ENCODE data around the gene NMNAT1. TPM values are rescaled to one million over a fixed set of nuclear protein-coding genes. Genes with fewer than 3 reads are reported as not detected.

Gene NMNAT1
- total and polyA plus RNA-seq, 2 donors from 2014 or later: 12.3 to 17.5 TPM

- DNase-seq: peak in 1 of 5 donors; percentile 10
- intact Hi-C loops (cut with DNase I): no loop called here
- no peak for FAIRE-seq
- Histone ChIP-seq H3K36me3 (ENCODE audit: control insufficient read depth in 2 of 3, insufficient read depth in 3 of 3, low read length in 3 of 3) (no peaks in the 10 kb centered on the region), H3K9me3 (ENCODE audit: control insufficient read depth in 2 of 3, insufficient read depth in 1 of 3, low read length in 3 of 3) (no peaks in the 10 kb centered on the region), H3K27ac (ENCODE audit: low read depth in 2 of 2, low read length in 2 of 2) (no peak overlapping the region), H3K9ac (ENCODE audit: low read length in 3 of 3) (no peak overlapping the region), H3K4me3 (ENCODE audit: low read length in 3 of 3) (no peak overlapping the region), H3K27me3 (ENCODE audit: control insufficient read depth, insufficient read depth, low read length) (no peaks in the 10 kb centered on the region), H3K4me1 (ENCODE audit: control insufficient read depth in 2 of 3, insufficient read depth in 2 of 3, low read depth in 1 of 3, low read length in 3 of 3) (peaks cover 0 to 19% (median 13%) of the 10 kb centered on the region in 3 donors)
- no peak for TF ChIP-seq CTCF (IDR thresholded peaks at IDR 0.05; ENCODE audit: borderline replicate concordance, extremely low read depth, insufficient read depth)
Observed at GRCh38 chr1:9906466-9906865, 36.8 kb upstream of the NMNAT1 start.

- Histone ChIP-seq H3K9me3 (ENCODE audit: control insufficient read depth in 2 of 3, insufficient read depth in 1 of 3, low read length in 3 of 3) (no peaks in the 10 kb centered on the region), H3K27me3 (ENCODE audit: control insufficient read depth, insufficient read depth, low read length) (no peaks in the 10 kb centered on the region), H3K27ac (ENCODE audit: low read depth in 2 of 2, low read length in 2 of 2) (no peak overlapping the region), H3K36me3 (ENCODE audit: control insufficient read depth in 2 of 3, insufficient read depth in 3 of 3, low read length in 3 of 3) (no peaks in the 10 kb centered on the region), H3K9ac (ENCODE audit: low read length in 3 of 3) (no peak overlapping the region), H3K4me3 (ENCODE audit: low read length in 3 of 3) (no peak overlapping the region), H3K4me1 (ENCODE audit: control insufficient read depth in 2 of 3, insufficient read depth in 2 of 3, low read depth in 1 of 3, low read length in 3 of 3) (peaks cover 0 to 9% (median 8%) of the 10 kb centered on the region in 3 donors)
- no peak for FAIRE-seq
- TF ChIP-seq CTCF (IDR thresholded peaks at IDR 0.05; ENCODE audit: borderline replicate concordance, extremely low read depth, insufficient read depth): no peak
- no peak for DNase-seq
- intact Hi-C loops (cut with DNase I): no loop called here
Observed at GRCh38 chr1:9907441-9907840, 35.8 kb upstream of the NMNAT1 start.

GRCh38 chr1:9908871-9909233 is 34.4 kb upstream of the NMNAT1 start:
- no peak for TF ChIP-seq CTCF (IDR thresholded peaks at IDR 0.05; ENCODE audit: borderline replicate concordance, extremely low read depth, insufficient read depth)
- intact Hi-C loops (cut with DNase I): no loop called here
- Histone ChIP-seq H3K27ac (ENCODE audit: low read depth in 2 of 2, low read length in 2 of 2) (no peak overlapping the region), H3K27me3 (ENCODE audit: control insufficient read depth, insufficient read depth, low read length) (no peaks in the 10 kb centered on the region), H3K4me3 (ENCODE audit: low read length in 3 of 3) (peak overlapping the region; percentile 30 to 84 (median 65)), H3K9ac (ENCODE audit: low read length in 3 of 3) (peak overlapping the region in 1 of 3 donors; percentile 73), H3K4me1 (ENCODE audit: control insufficient read depth in 2 of 3, insufficient read depth in 2 of 3, low read depth in 1 of 3, low read length in 3 of 3) (peaks cover 0 to 9% (median 8%) of the 10 kb centered on the region in 3 donors), H3K9me3 (ENCODE audit: control insufficient read depth in 2 of 3, insufficient read depth in 1 of 3, low read length in 3 of 3) (no peaks in the 10 kb centered on the region), H3K36me3 (ENCODE audit: control insufficient read depth in 2 of 3, insufficient read depth in 3 of 3, low read length in 3 of 3) (no peaks in the 10 kb centered on the region)
- FAIRE-seq (no peak), DNase-seq (peak in 3 of 5 donors; percentile 18 to 38 (median 37))
